CD14-positive monocyte (primary cell): ENCODE results near the gene HSD17B13. TPM values are rescaled to one million over a fixed set of nuclear protein-coding genes. Genes with fewer than 3 reads are reported as not detected.
A peak's percentile ranks its signal among the peaks of the same experiment; 100 is the strongest.

Experiments used
- DNase-seq, 3 donors: peaks; one replicate each; pipeline ENCODE4 v3.0.0-alpha.2; 2011 to 2022
- H2AFZ ChIP-seq: 2 replicates; pipeline ENCODE4 v1.6.0; 2012; ENCODE audit warnings: mild to moderate bottlenecking, low read depth, low read length, inconsistent platforms; ENCODE audit not compliant: insufficient read depth, poor library complexity, severe bottlenecking
- H3K27ac ChIP-seq, 2 donors: 1 replicate in 1 of 2; 2 replicates in 1 of 2; pipeline ENCODE4 v1.5.1; 2012 to 2013; ENCODE audit warnings: low read length in 2 of 2, control low read depth in 1 of 2, inconsistent platforms in 1 of 2, low read depth in 1 of 2, mild to moderate bottlenecking in 1 of 2
- H3K27me3 ChIP-seq, 2 donors: one replicate each; pipeline versions ENCODE4 v1.6.0 to v1.6.1; 2011 to 2013; ENCODE audit warnings: low read length in 2 of 2; ENCODE audit not compliant: control insufficient read depth in 2 of 2, insufficient read depth in 2 of 2
- H3K36me3 ChIP-seq, 2 donors: replicated peaks in 1 of 2; 1 replicate in 1 of 2; 2 replicates in 1 of 2; pipeline versions ENCODE4 v1.5.1 to v1.6.1; 2012 to 2013; ENCODE audit warnings: low read length in 2 of 2, control low read depth in 1 of 2, inconsistent platforms in 1 of 2, mild to moderate bottlenecking in 1 of 2; ENCODE audit not compliant: insufficient read depth in 2 of 2, control insufficient read depth in 1 of 2
- H3K4me1 ChIP-seq, 2 donors: 1 replicate in 1 of 2; 2 replicates in 1 of 2; pipeline versions ENCODE4 v1.5.1 to v1.6.1; 2012 to 2013; ENCODE audit warnings: low read length in 2 of 2, control low read depth in 1 of 2, inconsistent platforms in 1 of 2, mild to moderate bottlenecking in 1 of 2, moderate library complexity in 1 of 2; ENCODE audit not compliant: insufficient read depth in 2 of 2, control insufficient read depth in 1 of 2
- H3K4me2 ChIP-seq: replicated peaks from 2 replicates; pipeline ENCODE3; 2012; ENCODE audit warnings: low read length, moderate library complexity, mild to moderate bottlenecking; ENCODE audit not compliant: poor library complexity, severe bottlenecking; ENCODE audit errors: extremely low read depth
- H3K4me3 ChIP-seq, 3 experiments: fragments of 200-600 bp in 1 of 3; sonication (generic) in 1 of 3; replicated peaks in 1 of 3; 1 replicate in 2 of 3; 2 replicates in 1 of 3; pipeline ENCODE4 v1.5.1; 2011 to 2013; ENCODE audit warnings: low read length in 3 of 3, mild to moderate bottlenecking in 3 of 3, control low read depth in 2 of 3, low read depth in 2 of 3, inconsistent platforms in 1 of 3, moderate library complexity in 1 of 3
- H3K79me2 ChIP-seq: 2 replicates; pipeline ENCODE4 v1.6.0; 2012; ENCODE audit warnings: mild to moderate bottlenecking, control low read depth, inconsistent platforms, low read length, moderate library complexity; ENCODE audit not compliant: insufficient read depth
- H3K9ac ChIP-seq: 2 replicates; pipeline ENCODE4 v1.6.0; 2017; ENCODE audit warnings: low read length, mild to moderate bottlenecking; ENCODE audit not compliant: insufficient read depth, poor library complexity, severe bottlenecking
- H3K9me3 ChIP-seq, 2 donors: replicated peaks in 1 of 2; 1 replicate in 1 of 2; 2 replicates in 1 of 2; pipeline versions ENCODE4 v1.5.1 to v1.6.1; 2012 to 2013; ENCODE audit warnings: low read length in 2 of 2, control low read depth in 1 of 2; ENCODE audit not compliant: control insufficient read depth in 1 of 2, insufficient read depth in 1 of 2
- H4K20me1 ChIP-seq: 2 replicates; pipeline ENCODE4 v1.6.0; 2012; ENCODE audit warnings: mild to moderate bottlenecking, low read length, control low read depth, moderate library complexity; ENCODE audit not compliant: insufficient read depth
- H3K27ac Mint-ChIP-seq, 7 donors: one replicate each; pipeline ENCODE4 v1.8.0; 2020; ENCODE audit warnings: mild to moderate bottlenecking in 7 of 7, mixed read lengths in 7 of 7, moderate library complexity in 6 of 7, inconsistent platforms in 2 of 7
- H3K27me3 Mint-ChIP-seq, 3 donors: one replicate each; pipeline ENCODE4 v1.8.0; 2021 to 2022; ENCODE audit warnings: low read depth in 3 of 3, mild to moderate bottlenecking in 3 of 3, mixed read lengths in 3 of 3, moderate library complexity in 3 of 3, inconsistent platforms in 1 of 3
- H3K36me3 Mint-ChIP-seq, 2 donors: one replicate each; pipeline ENCODE4 v1.8.0; 2020; ENCODE audit warnings: mixed read lengths in 2 of 2, inconsistent platforms in 1 of 2, mild to moderate bottlenecking in 1 of 2
- H3K4me1 Mint-ChIP-seq: one replicate; pipeline ENCODE4 v1.8.0; 2020; ENCODE audit warnings: mild to moderate bottlenecking, mixed read lengths
- H3K4me3 Mint-ChIP-seq, 2 donors: one replicate each; pipeline ENCODE4 v1.8.0; 2020; ENCODE audit warnings: mild to moderate bottlenecking in 2 of 2, mixed read lengths in 2 of 2, moderate library complexity in 1 of 2
- H3K9me3 Mint-ChIP-seq, 7 donors: one replicate each; pipeline ENCODE4 v1.8.0; 2020 to 2022; ENCODE audit warnings: mixed read lengths in 7 of 7, mild to moderate bottlenecking in 6 of 7, moderate library complexity in 6 of 7, inconsistent platforms in 2 of 7
- CTCF ChIP-seq: fragments of 200-600 bp; IDR thresholded peaks from one replicate; pipeline ENCODE4 v1.8.0; 2022; ENCODE audit warnings: antibody characterized with exemption, mild to moderate bottlenecking
- WGBS: methylation state at CpG from one replicate; pipeline ENCODE4 v1.1.5; 2013; ENCODE audit warnings: missing lambda C conversion rate; ENCODE audit not compliant: insufficient coverage; 5-methylcytosine and 5-hydroxymethylcytosine counted together
- intact Hi-C, 2 donors: fragments of 100-400 bp; cut with micrococcal nuclease; formaldehyde crosslinking; loops; one replicate each; pipeline versions ENCODE4 v1.15.0 to v1.15.1; 2023
- polyA minus RNA-seq: library from RNA; depleted of rRNA, polyadenylated mRNA; stranded (reverse); fragments of >200 nt; gene quantifications from 2 replicates; pipeline ENCODE4 v1.2.3, GENCODE V29; 2012
- polyA plus RNA-seq, 3 donors: library from polyadenylated mRNA; depleted of rRNA in 1 of 3; unstranded in 2 of 3; stranded (reverse) in 1 of 3; fragments of 300-500 nt in 2 of 3; fragments of >200 nt in 1 of 3; fragmentation: Illumina TruSeq in 2 of 3; gene quantifications; 1 replicate in 2 of 3; 2 replicates in 1 of 3; pipeline ENCODE4 v1.2.3, GENCODE V29; 2012 to 2021
- total RNA-seq, 12 experiments: library from RNA in 1 of 12; stranded (reverse) in 1 of 12; fragments of 120-200 nt in 1 of 12; gene quantifications; one replicate each; pipeline ENCODE4 v1.2.4 and lab custom pipeline; 2013 to 2026; ENCODE audit warnings: mixed read lengths in 6 of 12, inconsistent platforms in 1 of 12

Gene HSD17B13
- total RNA-seq (2013): 0.56 TPM
- polyA plus RNA-seq (under 1 TPM in 2 of 3 donors, not detected in 1; 0.08 to 0.73 TPM), polyA minus RNA-seq (0.14 TPM in 1 of 2 replicates, not detected in the other), total RNA-seq (lab: John Stamatoyannopoulos, UW) (0.25 to 1.5 (median 0.62) reads per million in 11 experiments)

- Mint-ChIP-seq H3K27me3 (no peaks in the 10 kb centered on the region), H3K36me3 (no peaks in the 10 kb centered on the region), H3K4me3 (no peak within 1 kb of the TSS), H3K27ac (no peak within 1 kb of the TSS), H3K4me1 (peaks cover 6% of the 10 kb centered on the region), H3K9me3 (peaks cover 0 to 8% (median 3%) of the 10 kb centered on the region in 7 donors)
- H2AFZ ChIP-seq: no peak within 1 kb of the TSS
- intact Hi-C loops: no loop called here
- H4K20me1 ChIP-seq: no peaks in the 10 kb centered on the region
- TF ChIP-seq CTCF: no peak
- no peaks in the 10 kb centered on the region for H3K4me1 ChIP-seq
- no peak within 1 kb of the TSS for H3K4me2 ChIP-seq
- H3K79me2 ChIP-seq: no peaks in the 10 kb centered on the region
- DNase-seq: no peak
- no peak within 1 kb of the TSS for H3K9ac ChIP-seq
- H3K27me3 ChIP-seq: no peaks in the 10 kb centered on the region
- H3K9me3 ChIP-seq: no peaks in the 10 kb centered on the region
- H3K4me3 ChIP-seq: no peak within 1 kb of the TSS
- H3K36me3 ChIP-seq: no peaks in the 10 kb centered on the region
- WGBS: no CpG with 5 or more reads among the region's 2 CpGs
- H3K27ac ChIP-seq: no peak within 1 kb of the TSS
These were observed at the start of gene HSD17B13 for GRCh38 chr4:87322754-87323153. Gene HSD17B13 (minus strand): TSS chr4:87322882. CDS start chr4:87322841, 41 bp downstream.

- Histone ChIP-seq H3K36me3 (peaks cover 89 to 95% of the 10 kb centered on the region in 2 donors), H4K20me1 (peaks cover 85% of the 10 kb centered on the region), H3K4me1 (peaks cover 0 to 3% of the 10 kb centered on the region in 2 donors), H3K79me2 (peaks cover 48% of the 10 kb centered on the region), H3K4me3 (no peak overlapping the region), H3K9ac (no peak overlapping the region), H3K27me3 (no peaks in the 10 kb centered on the region), H2AFZ (no peak overlapping the region), H3K4me2 (no peak overlapping the region), H3K9me3 (no peaks in the 10 kb centered on the region), H3K27ac (peak overlapping the region in 1 of 2 donors; percentile 20)
- Mint-ChIP-seq H3K4me3 (no peak overlapping the region), H3K27ac (no peak overlapping the region), H3K36me3 (peaks cover 67 to 81% of the 10 kb centered on the region in 2 donors), H3K4me1 (no peaks in the 10 kb centered on the region), H3K27me3 (peaks cover 0 to 2% (median 0%) of the 10 kb centered on the region in 3 donors), H3K9me3 (no peaks in the 10 kb centered on the region)
- intact Hi-C loops: loop anchor here in 1 of 2 donors (5.0 kb wide), 1 partner anchor 97 kb away; no protein-coding TSS in a partner anchor
- TF ChIP-seq CTCF: no peak
- WGBS: no CpG with 5 or more reads among the region's 2 CpGs
- DNase-seq: no peak
These were observed 47.4 kb upstream of the HSD17B13 start for GRCh38 chr4:87370068-87370467.
